PC-9 (cell line): Measurements from ENCODE around the gene GCLC. TPM values are rescaled to one million over a fixed set of nuclear protein-coding genes. Genes with fewer than 3 reads are reported as not detected.

Experiments used
- BruUV-seq: library from RNA; stranded (reverse); fragments of 400-500 nt; replicated peaks from 2 replicates; lab custom pipeline; 2021; lab: Mats Ljungman, UMichigan
- CTCF ChIA-PET: fragments of 300-600 bp; sonication (Branson Sonifier 250); formaldehyde crosslinking; loops from one replicate; lab custom pipeline; 2022; ENCODE audit warnings: antibody characterized with exemption; lab: Charles Lee
- POLR2A ChIA-PET: fragments of 300-600 bp; sonication (Branson Sonifier 250); formaldehyde crosslinking; loops from one replicate; lab custom pipeline; 2022; ENCODE audit warnings: antibody characterized with exemption; ENCODE audit not compliant: unreplicated experiment; lab: Charles Lee
- DNase-seq, 2 experiments: peaks; one replicate each; pipeline versions ENCODE4 v3.0.0 to v3.0.0-alpha.2; 2015 to 2022; ENCODE audit warnings: mixed read lengths in 1 of 2
- H2AFZ ChIP-seq: fragments of 200-600 bp; sonication (generic); 2 replicates; pipeline ENCODE4 v1.8.1; 2017; ENCODE audit warnings: antibody characterized with exemption
- H3F3A ChIP-seq: fragments of 200-600 bp; sonication (generic); 2 replicates; pipeline ENCODE4 v1.8.1; 2017; ENCODE audit warnings: antibody characterized with exemption, mild to moderate bottlenecking, low read depth; ENCODE audit not compliant: insufficient read depth
- H3K27ac ChIP-seq: fragments of 200-600 bp; sonication (generic); 2 replicates; pipeline ENCODE4 v1.6.1; 2016; ENCODE audit warnings: mixed run types
- H3K27me3 ChIP-seq: fragments of 200-600 bp; sonication (generic); 2 replicates; pipeline ENCODE4 v1.6.1; 2016; ENCODE audit warnings: low read depth, mixed run types; ENCODE audit not compliant: insufficient read depth
- H3K36me3 ChIP-seq: fragments of 200-600 bp; sonication (generic); 2 replicates; pipeline ENCODE4 v1.6.1; 2016; ENCODE audit warnings: low read depth, mixed run types
- H3K4me1 ChIP-seq: fragments of 200-600 bp; sonication (generic); replicated peaks from 2 replicates; pipeline ENCODE4 v1.6.1; 2016; ENCODE audit warnings: mixed run types; ENCODE audit not compliant: insufficient read depth
- H3K4me2 ChIP-seq: fragments of 200-600 bp; sonication (generic); 2 replicates; pipeline ENCODE4 v1.6.1; 2017; ENCODE audit warnings: mixed run types
- H3K4me3 ChIP-seq: fragments of 200-600 bp; sonication (generic); 2 replicates; pipeline ENCODE4 v1.6.1; 2016; ENCODE audit warnings: mixed run types
- H3K79me2 ChIP-seq: fragments of 200-600 bp; sonication (generic); 2 replicates; pipeline ENCODE4 v1.6.1; 2017; ENCODE audit warnings: low read depth, mixed run types
- H3K9me2 ChIP-seq: fragments of 200-600 bp; sonication (generic); 2 replicates; pipeline ENCODE4 v1.8.1; 2017; ENCODE audit warnings: mild to moderate bottlenecking; ENCODE audit not compliant: insufficient read depth
- H3K9me3 ChIP-seq: fragments of 200-600 bp; sonication (generic); 2 replicates; pipeline ENCODE4 v1.8.1; 2016; ENCODE audit warnings: low read depth; ENCODE audit not compliant: insufficient read depth
- H4K20me1 ChIP-seq: fragments of 200-600 bp; sonication (generic); 2 replicates; pipeline ENCODE4 v1.8.1; 2017; ENCODE audit not compliant: insufficient read depth
- CTCF ChIP-seq: fragments of 200-600 bp; sonication (generic); conservative IDR thresholded peaks from 2 replicates; pipeline ENCODE4 v1.6.1; 2017; ENCODE audit warnings: mixed run types, antibody characterized with exemption, mild to moderate bottlenecking, moderate library complexity
- EZH2 ChIP-seq: fragments of 200-600 bp; sonication (generic); IDR thresholded peaks from 2 replicates; pipeline ENCODE4 v1.8.0; 2017; ENCODE audit warnings: antibody characterized with exemption, low read depth
- intact Hi-C: fragments of 100-400 bp; cut with micrococcal nuclease; formaldehyde crosslinking; loops from one replicate; pipeline ENCODE4 v1.10.0; 2022; ENCODE audit not compliant: unreplicated experiment
- total RNA-seq: library from RNA; stranded (reverse); gene quantifications from 2 replicates; pipeline ENCODE4 v1.2.3, GENCODE V29; 2021

Gene GCLC
- total RNA-seq, 1 experiment from 2014 or later, result 213 TPM

GRCh38 chr6:53582963-53583362, 38.1 kb upstream of the GCLC start:
- intact Hi-C loops, result no loop called here
- BruUV-seq, result no TSS peak
- POLR2A ChIA-PET, result interaction anchor here (0.6 to 1.2 kb wide), 2 partner anchors 21 to 27 kb away, joined by 8 read pairs; no protein-coding TSS in a partner anchor

GRCh38 chr6:53581856-53582255, 37.0 kb upstream of the GCLC start:
- Histone ChIP-seq H3K27ac (no peak overlapping the region), H3K4me1 (no peaks in the 10 kb centered on the region), H2AFZ (no peak overlapping the region), H3K36me3 (no peaks in the 10 kb centered on the region), H3K9me2 (no peaks in the 10 kb centered on the region), H4K20me1 (no peaks in the 10 kb centered on the region), H3K4me2 (no peak overlapping the region), H3K9me3 (no peaks in the 10 kb centered on the region), H3K79me2 (no peaks in the 10 kb centered on the region), H3F3A (no peaks in the 10 kb centered on the region; the same call in 1 of the 2 replicates), H3K4me3 (no peak overlapping the region), H3K27me3 (no peaks in the 10 kb centered on the region)
- no TSS peak for BruUV-seq
- intact Hi-C loops, result no loop called here
- TF ChIP-seq EZH2, result no peak
- TF ChIP-seq CTCF, result no peak
- ChIA-PET CTCF (interaction anchor here (0.6 kb wide), 1 partner anchor 11 kb away, joined by 10 read pairs; no protein-coding TSS in a partner anchor), POLR2A (no interaction called here)
- DNase-seq, result no peak

More at GRCh38 chr6:53582963-53583362, 38.1 kb upstream of the GCLC start:
- H3K4me2 ChIP-seq, result no peak overlapping the region
- H3K4me3 ChIP-seq, result no peak overlapping the region
- no peaks in the 10 kb centered on the region for H3K4me1 ChIP-seq
- no peaks in the 10 kb centered on the region for H3K79me2 ChIP-seq
- H3K36me3 ChIP-seq, result 0 out of 2 replicates have a peak, but pooled peaks cover 4% of the 10 kb centered on the region
- no peak overlapping the region for H2AFZ ChIP-seq
- no peaks in the 10 kb centered on the region for H3K9me2 ChIP-seq
- H3K27me3 ChIP-seq, result no peaks in the 10 kb centered on the region
- CTCF ChIA-PET, result no interaction called here
- H3F3A ChIP-seq, result no peaks in the 10 kb centered on the region; the same call in 1 of the 2 replicates
- H3K27ac ChIP-seq, result no peak overlapping the region
- no peak for DNase-seq
- no peaks in the 10 kb centered on the region for H3K9me3 ChIP-seq
- TF ChIP-seq CTCF, result no peak
- no peak for TF ChIP-seq EZH2
- H4K20me1 ChIP-seq, result no peaks in the 10 kb centered on the region

GRCh38 chr6:53581173-53581773, 36.4 kb upstream of the GCLC start:
- H3K4me2 ChIP-seq, result no peak overlapping the region
- no peaks in the 10 kb centered on the region for H3K27me3 ChIP-seq
- DNase-seq, result no peak
- ChIA-PET CTCF (interaction anchor here (0.6 kb wide), 1 partner anchor 12 kb away, joined by 10 read pairs; no protein-coding TSS in a partner anchor), POLR2A (no interaction called here)
- no peak overlapping the region for H2AFZ ChIP-seq
- no peaks in the 10 kb centered on the region; the same call in 1 of the 2 replicates for H3F3A ChIP-seq
- H3K79me2 ChIP-seq, result no peaks in the 10 kb centered on the region
- H3K9me2 ChIP-seq, result no peaks in the 10 kb centered on the region
- H3K4me3 ChIP-seq, result no peak overlapping the region
- no peak overlapping the region for H3K27ac ChIP-seq
- no peaks in the 10 kb centered on the region for H3K36me3 ChIP-seq
- TF ChIP-seq EZH2, result no peak
- no peak for TF ChIP-seq CTCF
- BruUV-seq, result no TSS peak
- H3K9me3 ChIP-seq, result no peaks in the 10 kb centered on the region
- H4K20me1 ChIP-seq, result no peaks in the 10 kb centered on the region
- intact Hi-C loops, result no loop called here
- no peaks in the 10 kb centered on the region for H3K4me1 ChIP-seq
